GM12878 (cell line): ENCODE measurements around the gene ABHD2. TPM values are rescaled to one million over a fixed set of nuclear protein-coding genes. Genes with fewer than 3 reads are reported as not detected.

Source experiments
- ATAC-seq: fragments of 200-7000 bp; cut with Tn5 transposase; 3 replicates; pipeline ENCODE4 v1.9.1; 2020; ENCODE audit warnings: mild to moderate bottlenecking, moderate library complexity
- BruUV-seq: library from RNA; stranded (reverse); fragments of 400-500 nt; replicated peaks from 2 replicates; lab custom pipeline; 2021; lab: Mats Ljungman, UMichigan
- CTCF ChIA-PET: fragments of 300-600 bp; sonication (Branson Sonifier 250); formaldehyde crosslinking; extraction: SDS; loops from one replicate; lab custom pipeline; 2021; ENCODE audit warnings: inconsistent platforms; lab: Yijun Ruan, JAX
- POLR2A ChIA-PET: fragments of 350-600 bp; formaldehyde crosslinking; extraction: SDS; loops from one replicate; lab custom pipeline; 2021; ENCODE audit warnings: inconsistent platforms; lab: Charles Lee
- RAD21 ChIA-PET: fragments of 300-600 bp; sonication (Branson Sonifier 250); formaldehyde crosslinking; loops from one replicate; lab custom pipeline; 2023; ENCODE audit warnings: antibody characterized with exemption; ENCODE audit not compliant: unreplicated experiment; lab: Charles Lee
- SMC1A ChIA-PET: fragments of 300-600 bp; sonication (Branson Sonifier 250); formaldehyde crosslinking; loops from one replicate; lab custom pipeline; 2023; ENCODE audit not compliant: unreplicated experiment, uncharacterized antibody; lab: Charles Lee
- DNase-seq: peaks from one replicate; pipeline ENCODE4 v3.0.0-alpha.2; 2011; ENCODE audit warnings: low read depth, low spot score
- FAIRE-seq: peaks from 3 replicates; lab custom pipeline; 2011; peaks lifted over from hg19 to GRCh38; lab: Jason Lieb, UNC
- H2AFZ ChIP-seq: 2 replicates; pipeline ENCODE4 v1.6.0; 2011; ENCODE audit warnings: low read depth, low read length, control low read depth; ENCODE audit not compliant: control insufficient read depth
- H3K27ac ChIP-seq: 2 replicates; pipeline ENCODE4 v1.5.1; 2011; ENCODE audit warnings: control low read depth; ENCODE audit not compliant: control insufficient read depth, insufficient read depth
- H3K27me3 ChIP-seq, 2 experiments: replicated peaks in 1 of 2; 2 replicates each; pipeline versions ENCODE4 v1.6.0 to v1.6.1; 2011; ENCODE audit warnings: low read length in 1 of 2; ENCODE audit not compliant: control insufficient read depth in 2 of 2, insufficient read depth in 2 of 2
- H3K36me3 ChIP-seq, 2 experiments: 2 replicates each; pipeline ENCODE4 v1.5.1; 2011; ENCODE audit warnings: low read length in 1 of 2; ENCODE audit not compliant: control insufficient read depth in 2 of 2, insufficient read depth in 2 of 2
- H3K4me1 ChIP-seq: 2 replicates; pipeline ENCODE4 v1.6.1; 2011; ENCODE audit warnings: mild to moderate bottlenecking, low read length, moderate library complexity, mixed read lengths; ENCODE audit not compliant: control insufficient read depth, insufficient read depth
- H3K4me2 ChIP-seq: 2 replicates; pipeline ENCODE4 v1.6.0; 2011; ENCODE audit warnings: control low read depth; ENCODE audit not compliant: control insufficient read depth, insufficient read depth
- H3K4me3 ChIP-seq: fragments of 200-600 bp; sonication (generic); 2 replicates; pipeline ENCODE4 v1.5.1; 2016
- H3K79me2 ChIP-seq: 2 replicates; pipeline ENCODE4 v1.6.0; 2011; ENCODE audit warnings: low read length; ENCODE audit not compliant: control insufficient read depth, insufficient read depth
- H3K9ac ChIP-seq: 2 replicates; pipeline ENCODE4 v1.8.0; 2011; ENCODE audit warnings: low read length, control low read depth, mixed read lengths; ENCODE audit not compliant: control insufficient read depth, insufficient read depth
- H3K9me3 ChIP-seq: replicated peaks from 3 replicates; pipeline ENCODE4 v1.5.1; 2011; ENCODE audit warnings: mild to moderate bottlenecking, low read length; ENCODE audit not compliant: control insufficient read depth, insufficient read depth
- H4K20me1 ChIP-seq: 2 replicates; pipeline ENCODE4 v1.6.0; 2011; ENCODE audit not compliant: control insufficient read depth, insufficient read depth
- CBX3 ChIP-seq: fragments of 200-600 bp; sonication (generic); IDR thresholded peaks from 2 replicates; pipeline ENCODE4 v1.6.1; 2016; ENCODE audit warnings: low read depth, borderline replicate concordance
- HDAC6 ChIP-seq: fragments of 200-600 bp; sonication (generic); IDR thresholded peaks from one replicate; pipeline ENCODE4 v1.8.0; 2017; ENCODE audit warnings: antibody characterized with exemption; ENCODE audit not compliant: unreplicated experiment
- RFX5 ChIP-seq: IDR thresholded peaks from 2 replicates; pipeline ENCODE4 v1.6.1; 2011; ENCODE audit warnings: low read depth, low read length, improper control_type of control experiment
- WGBS: methylation state at CpG from one replicate; pipeline ENCODE4 v1.1.6; 2016; ENCODE audit warnings: low lambda C conversion rate; ENCODE audit not compliant: insufficient replicate concordance, insufficient coverage; ENCODE audit errors: missing lambda C conversion rate; 5-methylcytosine and 5-hydroxymethylcytosine counted together
- in situ Hi-C: fragments of 300-500 bp; cut with MboI; formaldehyde crosslinking; loops from 9 replicates; pipeline ENCODE4 v1.14.3; 2018; ENCODE audit warnings: mixed read lengths
- intact Hi-C: fragments of 100-400 bp; cut with micrococcal nuclease; formaldehyde crosslinking; loops from one replicate; pipeline ENCODE4 v1.14.2; 2022; ENCODE audit not compliant: unreplicated experiment
- polyA plus RNA-seq, 11 experiments: library from polyadenylated mRNA; depleted of rRNA in 4 of 11; unstranded in 6 of 11; stranded (reverse) in 5 of 11; fragments of >200 nt; fragmentation: Nextera tagmentation in 4 of 11; fragmentation: Illumina TruSeq in 1 of 11; extraction: Ambion mirVana in 4 of 11; extraction: Trizol in 1 of 11; gene quantifications; 1 replicate in 1 of 11; 2 replicates in 10 of 11; pipeline versions ENCODE4 v1.2.1 to v1.2.3, GENCODE V29; 2011 to 2016; ENCODE audit warnings: inconsistent platforms in 2 of 11, missing spikeins in 2 of 11, low read depth in 1 of 11
- total RNA-seq, 4 experiments: library from RNA; depleted of rRNA in 3 of 4; stranded (reverse); fragments of >200 nt in 3 of 4; fragmentation: Illumina TruSeq in 1 of 4; extraction: Trizol in 1 of 4; gene quantifications; 2 replicates each; pipeline versions ENCODE4 v1.2.1 to v1.2.3, GENCODE V29; 2013 to 2021
- TF ChIP-seq, protein P1 (sequence below): fragments of 450-650 bp; formaldehyde crosslinking; IDR thresholded peaks from 2 replicates; pipeline ENCODE4 v1.4.0; 2020; ENCODE audit warnings: mild to moderate bottlenecking, moderate library complexity

Gene ABHD2
- total and polyA plus RNA-seq, 10 of the 15 experiments (the other 5 are each of a cell fraction or from before 2014, with no cell fraction given), result 1.2 to 33.6 (median 20.4) TPM

DNA sequence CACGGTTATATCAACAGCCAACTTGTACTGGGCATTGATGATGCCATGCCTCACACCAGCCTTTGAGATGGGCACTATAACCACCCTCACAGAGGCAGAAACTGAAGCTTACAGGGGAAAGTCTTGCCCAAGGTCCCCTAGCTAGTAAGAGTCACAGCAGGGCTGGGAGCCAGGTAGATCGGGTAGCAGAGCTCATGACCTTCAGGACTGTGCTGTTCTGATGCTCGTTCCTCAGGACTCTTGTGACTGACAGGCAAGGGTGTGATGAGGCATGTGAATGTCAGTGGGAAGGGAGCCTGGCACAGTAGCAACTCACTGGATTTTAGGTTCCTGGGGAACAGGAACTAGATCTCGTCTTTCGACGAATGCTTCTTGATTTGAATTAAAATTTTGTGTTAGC, 67.4 kb downstream of the ABHD2 start:
- Histone ChIP-seq H3K27me3 (no peaks in the 10 kb centered on the region), H3K27ac (no peak overlapping the region), H3K4me2 (no peak overlapping the region), H2AFZ (no peak overlapping the region), H4K20me1 (no peaks in the 10 kb centered on the region), H3K4me3 (no peak overlapping the region), H3K9ac (no peak overlapping the region), H3K4me1 (no peaks in the 10 kb centered on the region), H3K36me3 (peaks cover 3 to 9% of the 10 kb centered on the region in 2 experiments), H3K79me2 (no peaks in the 10 kb centered on the region), H3K9me3 (no peaks in the 10 kb centered on the region)
- no peak for ATAC-seq
- TF ChIP-seq CBX3, result no peak
- TF ChIP-seq HDAC6, result no peak
- TF ChIP-seq, protein P1, sequence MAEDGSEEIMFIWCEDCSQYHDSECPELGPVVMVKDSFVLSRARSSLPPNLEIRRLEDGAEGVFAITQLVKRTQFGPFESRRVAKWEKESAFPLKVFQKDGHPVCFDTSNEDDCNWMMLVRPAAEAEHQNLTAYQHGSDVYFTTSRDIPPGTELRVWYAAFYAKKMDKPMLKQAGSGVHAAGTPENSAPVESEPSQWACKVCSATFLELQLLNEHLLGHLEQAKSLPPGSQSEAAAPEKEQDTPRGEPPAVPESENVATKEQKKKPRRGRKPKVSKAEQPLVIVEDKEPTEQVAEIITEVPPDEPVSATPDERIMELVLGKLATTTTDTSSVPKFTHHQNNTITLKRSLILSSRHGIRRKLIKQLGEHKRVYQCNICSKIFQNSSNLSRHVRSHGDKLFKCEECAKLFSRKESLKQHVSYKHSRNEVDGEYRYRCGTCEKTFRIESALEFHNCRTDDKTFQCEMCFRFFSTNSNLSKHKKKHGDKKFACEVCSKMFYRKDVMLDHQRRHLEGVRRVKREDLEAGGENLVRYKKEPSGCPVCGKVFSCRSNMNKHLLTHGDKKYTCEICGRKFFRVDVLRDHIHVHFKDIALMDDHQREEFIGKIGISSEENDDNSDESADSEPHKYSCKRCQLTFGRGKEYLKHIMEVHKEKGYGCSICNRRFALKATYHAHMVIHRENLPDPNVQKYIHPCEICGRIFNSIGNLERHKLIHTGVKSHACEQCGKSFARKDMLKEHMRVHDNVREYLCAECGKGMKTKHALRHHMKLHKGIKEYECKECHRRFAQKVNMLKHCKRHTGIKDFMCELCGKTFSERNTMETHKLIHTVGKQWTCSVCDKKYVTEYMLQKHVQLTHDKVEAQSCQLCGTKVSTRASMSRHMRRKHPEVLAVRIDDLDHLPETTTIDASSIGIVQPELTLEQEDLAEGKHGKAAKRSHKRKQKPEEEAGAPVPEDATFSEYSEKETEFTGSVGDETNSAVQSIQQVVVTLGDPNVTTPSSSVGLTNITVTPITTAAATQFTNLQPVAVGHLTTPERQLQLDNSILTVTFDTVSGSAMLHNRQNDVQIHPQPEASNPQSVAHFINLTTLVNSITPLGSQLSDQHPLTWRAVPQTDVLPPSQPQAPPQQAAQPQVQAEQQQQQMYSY, result no peak
- TF ChIP-seq RFX5, result no peak
- POLR2A ChIA-PET, result no interaction called here
- in situ Hi-C loops, result no loop called here
- RAD21 ChIA-PET, result no interaction called here
- intact Hi-C loops, result no loop called here
- CTCF ChIA-PET, result interaction anchor here (0.5 to 5.2 kb wide), 3 partner anchors 16 to 130 kb away, joined by 4 to 24 read pairs (median 12); no protein-coding TSS in a partner anchor
- 90% methylated on average over 6 of the region's 6 CpGs for WGBS
- FAIRE-seq, result no peak
- no peak for DNase-seq
- SMC1A ChIA-PET, result no interaction called here
- no TSS peak for BruUV-seq
